Pulmonary artery endothelial cell (primary cell): ENCODE results near the gene AP2S1. TPM values are rescaled to one million over a fixed set of nuclear protein-coding genes. Genes with fewer than 3 reads are reported as not detected.
"Not testable (repeated sequence)": the region's sequence is repeated elsewhere in the genome, so short reads cannot be mapped to it uniquely, and the experiment has no call there.

Experiments used
- DNase-seq: peaks from one replicate; pipeline ENCODE4 v3.0.0-alpha.2; 2011; ENCODE audit warnings: low read depth, low spot score
- total RNA-seq: library from RNA; depleted of rRNA; stranded (reverse); fragments of >200 nt; gene quantifications from 2 replicates; pipeline ENCODE4 v1.2.3, GENCODE V29; 2014

Gene AP2S1
- total RNA-seq = 149 and 203 TPM in 2 replicates

DNA sequence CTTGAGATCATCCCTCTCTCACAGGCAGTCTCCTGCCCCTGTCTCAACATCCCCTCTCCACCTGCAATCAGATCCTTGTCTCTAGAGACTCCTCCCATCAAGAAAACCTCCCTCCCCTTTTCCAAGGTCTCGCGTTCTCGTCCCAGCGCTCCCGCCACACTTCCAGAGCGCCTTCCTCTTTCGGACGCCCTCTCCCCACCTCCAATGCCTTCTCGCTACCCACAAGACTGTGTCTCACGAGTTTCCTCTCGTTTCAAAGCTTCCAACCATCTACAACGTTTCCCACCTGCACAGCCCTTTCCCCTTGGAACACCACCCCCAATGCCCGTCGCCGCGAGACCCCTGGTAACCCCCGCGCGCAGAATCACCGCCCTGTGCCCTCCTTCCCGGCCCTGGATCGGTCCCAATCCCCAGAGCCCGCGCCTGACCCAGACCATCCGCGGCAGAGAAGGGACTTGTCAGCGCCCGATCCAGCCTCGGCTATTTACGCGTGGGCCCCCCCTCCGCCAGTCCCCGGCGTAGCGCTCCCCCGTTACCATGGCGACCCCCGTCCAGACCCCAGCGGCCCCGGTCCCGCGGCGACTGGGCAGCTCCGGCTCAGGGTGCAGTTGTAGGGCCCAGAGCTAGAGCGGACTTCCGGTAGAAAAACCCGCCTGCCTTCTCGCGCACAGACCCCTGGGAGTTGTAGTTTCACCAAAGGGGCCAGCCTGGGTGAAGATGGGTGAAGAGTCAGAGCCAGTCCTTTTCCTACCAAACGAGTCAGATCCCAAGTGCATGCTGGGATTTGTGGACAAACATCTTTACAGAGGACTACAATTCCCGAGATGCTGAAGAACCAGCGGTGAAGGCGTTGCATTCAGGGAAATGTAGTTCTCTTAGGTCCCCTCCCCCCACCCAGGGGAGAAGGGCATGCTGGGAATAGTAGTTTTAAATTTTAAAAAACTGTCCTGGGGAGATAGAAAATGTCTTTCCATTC is at the start of gene AP2S1:
AP2S1 (minus strand) TSS at position 619 of the 976 bp plus-strand sequence; CDS start at position 539, 80 bp downstream.
- peak; percentile 97 for DNase-seq

DNA sequence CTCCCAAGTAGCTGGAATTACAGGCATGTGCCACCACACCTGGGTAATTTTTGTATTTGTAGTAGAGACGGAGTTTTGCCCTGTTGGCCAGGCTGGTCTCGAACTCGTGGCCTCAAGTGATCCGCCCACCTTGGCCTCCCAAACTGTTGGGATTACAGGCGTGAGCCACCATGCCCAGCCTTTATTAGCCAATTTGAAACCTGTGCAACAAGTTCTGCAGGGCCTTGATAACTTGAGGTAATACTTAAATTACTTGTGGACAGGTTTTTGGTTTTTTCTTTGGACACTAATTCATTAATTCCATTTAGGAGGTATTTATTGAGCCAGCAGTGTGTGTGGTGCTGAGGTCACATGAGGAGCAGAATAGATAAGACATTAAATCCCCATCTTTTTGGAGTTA is 49.7 kb upstream of the AP2S1 start:
- DNase-seq = no peak

GRCh38 chr19:46898731-46899130 is 48.1 kb upstream of the AP2S1 start:
- no peak for DNase-seq

GRCh38 chr19:46896076-46896794 is 45.6 kb upstream of the AP2S1 start:
- DNase-seq = no peak

GRCh38 chr19:46892252-46893179 is 41.9 kb upstream of the AP2S1 start:
- DNase-seq = no peak

- no peak for DNase-seq
Measured at GRCh38 chr19:46890423-46891170, 40.0 kb upstream of the AP2S1 start.

DNA sequence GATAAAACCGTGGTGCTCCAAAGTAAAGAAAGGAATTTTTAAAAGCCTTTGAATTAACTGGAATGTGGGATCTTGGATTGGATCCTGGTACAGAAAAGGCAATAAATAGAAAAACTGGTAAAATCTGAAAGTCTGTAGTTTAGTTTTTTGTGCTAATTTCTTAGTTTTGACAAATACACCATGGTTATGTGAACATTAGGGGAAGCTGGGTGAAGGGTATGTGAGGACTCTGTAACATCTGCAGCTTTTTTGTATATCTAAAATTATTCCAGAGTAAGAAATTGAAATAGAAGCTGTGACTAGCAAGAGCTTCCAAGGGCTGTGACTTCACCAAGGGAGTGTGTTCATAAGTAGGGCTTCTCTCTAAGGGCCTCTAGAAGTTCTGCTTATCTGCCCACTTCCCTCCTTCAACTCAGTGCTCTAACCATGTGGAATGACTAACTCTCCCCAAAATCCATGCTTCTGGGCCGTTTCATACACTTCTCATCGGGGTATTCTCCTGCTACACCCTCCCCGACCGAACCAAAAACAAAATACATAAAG is 36.7 kb upstream of the AP2S1 start:
- DNase-seq = no peak

DNA sequence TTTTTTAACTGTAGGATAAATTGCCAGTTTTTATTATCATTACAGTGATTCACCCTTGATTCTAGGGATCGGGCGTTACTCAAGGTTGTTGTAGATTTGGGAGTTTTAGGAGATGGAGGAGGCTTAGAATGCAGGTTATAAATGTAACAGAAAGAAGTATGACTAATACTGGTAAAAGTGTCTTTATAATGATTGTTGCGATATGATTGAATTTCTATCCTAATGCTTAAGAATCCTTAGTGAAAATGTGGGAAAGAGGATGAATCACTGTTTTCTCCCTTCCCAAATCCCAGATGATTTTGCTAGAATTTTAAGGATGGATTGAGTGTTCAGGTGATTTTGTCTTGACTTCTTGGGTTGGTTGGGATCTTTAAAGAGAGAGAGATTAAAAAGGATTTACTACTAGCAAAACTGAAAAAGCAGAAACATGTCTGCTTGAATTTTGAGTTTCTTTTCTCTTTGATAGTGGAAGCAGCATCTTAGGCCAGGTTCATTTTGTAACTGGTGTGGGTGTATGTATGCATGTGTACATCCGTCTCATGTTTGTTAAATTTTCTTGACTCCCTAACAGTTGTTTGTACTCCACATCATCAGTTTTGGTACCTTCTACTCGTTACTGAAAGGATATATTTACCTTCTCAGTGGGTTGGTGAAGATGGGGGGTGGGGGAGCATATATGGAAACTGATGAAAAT is 36.0 kb upstream of the AP2S1 start:
- DNase-seq = no peak

DNA sequence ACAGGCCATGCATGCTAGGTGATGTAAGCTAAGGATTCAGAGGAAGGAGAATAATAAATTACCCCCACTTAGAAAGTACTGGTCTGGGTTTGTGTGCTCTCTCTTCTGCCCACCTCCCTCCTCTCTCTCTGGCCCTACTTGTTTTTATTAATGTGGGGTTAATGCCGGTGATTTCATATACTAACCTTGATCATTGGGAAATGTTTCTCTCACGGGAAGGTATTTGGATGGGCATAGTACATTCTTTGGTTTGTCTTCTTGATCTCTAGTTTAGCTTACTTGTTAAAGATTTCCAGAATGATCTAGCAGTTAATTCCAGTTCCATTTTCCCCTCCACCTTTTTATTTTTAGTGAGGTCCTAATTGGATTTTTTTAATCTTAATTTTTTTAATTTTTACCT is 34.8 kb upstream of the AP2S1 start:
- DNase-seq = no peak

DNA sequence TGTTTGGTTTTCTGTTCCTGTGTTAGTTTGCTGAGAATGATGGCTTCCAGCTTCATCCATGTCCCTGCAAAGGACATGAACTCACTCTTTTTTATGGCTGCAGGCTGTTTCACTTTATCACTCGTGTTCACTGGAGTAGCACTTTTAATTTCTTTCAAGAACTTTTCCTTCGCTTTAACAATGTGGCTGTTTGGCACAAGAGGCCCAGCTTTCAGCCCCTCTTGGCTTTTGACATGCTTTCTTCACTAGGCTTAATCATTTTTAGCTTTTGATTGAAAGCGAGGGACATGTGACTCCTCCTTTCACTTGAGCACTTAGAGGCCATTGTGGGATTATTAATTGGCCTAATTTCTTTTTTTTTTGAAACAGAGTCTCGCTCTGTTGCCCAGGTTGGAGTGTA is 32.1 kb upstream of the AP2S1 start:
- DNase-seq = not testable (repeated sequence)

GRCh38 chr19:46882034-46882433 is 31.4 kb upstream of the AP2S1 start:
- no peak for DNase-seq

- no peak for DNase-seq
Measured at GRCh38 chr19:46881092-46881491, 30.4 kb upstream of the AP2S1 start.

DNA sequence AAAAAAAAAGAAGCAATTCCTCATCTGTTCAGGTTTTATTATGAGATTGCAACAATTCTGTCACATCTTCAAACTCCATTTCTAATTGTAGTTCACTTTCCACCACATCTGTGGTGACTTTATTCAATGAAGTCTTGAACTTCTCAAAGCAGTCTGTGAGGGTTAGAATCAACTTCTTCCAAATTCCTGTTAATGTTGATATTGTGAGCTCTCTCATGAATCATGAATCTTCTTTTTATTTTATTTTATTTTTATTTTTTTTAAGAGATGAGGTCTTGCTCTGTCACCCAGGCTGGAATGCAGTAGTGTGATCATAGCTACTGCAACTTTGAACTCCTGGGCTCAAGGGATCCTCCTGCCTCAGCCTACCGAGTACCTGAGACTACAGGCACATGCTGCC is 29.8 kb upstream of the AP2S1 start:
- DNase-seq = no peak

GRCh38 chr19:46878613-46879375 is 28.1 kb upstream of the AP2S1 start:
- no peak for DNase-seq

- DNase-seq = no peak
Measured at GRCh38 chr19:46875657-46876056, 25.0 kb upstream of the AP2S1 start.

DNA sequence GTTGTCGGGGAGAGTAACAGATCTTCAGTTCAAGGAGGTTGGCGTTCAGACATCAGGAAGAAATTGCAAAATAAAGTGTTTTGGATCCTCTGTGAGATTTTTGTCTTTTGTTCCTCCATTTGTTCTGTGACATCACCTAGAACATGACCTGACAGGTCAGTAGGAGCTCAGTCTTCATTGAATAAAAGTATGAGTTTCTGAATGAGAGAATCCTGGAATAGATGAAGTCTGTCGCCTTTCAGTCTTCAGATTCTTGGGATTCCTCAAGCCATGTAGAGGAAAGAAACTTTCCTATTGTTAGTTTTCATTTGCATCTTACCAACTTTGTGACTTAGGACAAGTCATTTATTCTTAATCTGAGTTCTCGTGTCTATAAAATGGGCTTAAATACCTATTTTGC is 24.6 kb upstream of the AP2S1 start:
- no peak for DNase-seq

DNA sequence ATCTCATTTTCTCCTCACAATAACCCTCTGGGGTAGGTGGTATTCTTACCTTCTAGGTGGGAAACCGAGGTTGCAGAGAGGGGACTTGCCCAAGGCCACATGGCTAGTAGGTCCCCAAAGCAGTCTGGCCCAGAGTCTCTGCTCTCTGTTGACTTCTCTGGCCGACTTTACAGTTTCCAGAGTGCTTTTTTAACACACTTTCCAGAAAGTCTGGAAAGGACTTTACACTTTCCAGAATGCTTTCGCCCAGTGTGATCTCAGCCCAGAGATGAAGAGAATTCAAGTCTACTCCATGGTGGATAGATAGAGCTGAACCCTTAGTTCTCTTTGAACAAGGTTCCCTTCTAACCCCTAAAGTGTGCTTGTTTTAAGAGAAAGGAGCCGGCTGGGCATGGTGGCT is 22.3 kb upstream of the AP2S1 start:
- no peak for DNase-seq

GRCh38 chr19:46871173-46871572 is 20.5 kb upstream of the AP2S1 start:
- DNase-seq = not testable (repeated sequence)
